Testis (tissue), 2 donors: ENCODE results near the gene CCNG2.

ENCODE experiments used
- CTCF ChIP-seq, 3 experiments: fragments of 450-650 bp in 2 of 3; fragments of 200-600 bp in 1 of 3; sonication (generic) in 1 of 3; IDR thresholded peaks; one replicate each; pipeline ENCODE4 v1.5.1; 2016 to 2019; ENCODE audit warnings: antibody characterized with exemption in 3 of 3, mild to moderate bottlenecking in 2 of 3, moderate library complexity in 1 of 3
- POLR2A ChIP-seq: fragments of 450-650 bp; IDR thresholded peaks from one replicate; pipeline ENCODE4 v1.6.1; 2017; ENCODE audit warnings: antibody characterized with exemption, mild to moderate bottlenecking, moderate library complexity

GRCh38 chr4:77194989-77195388 is 38.0 kb downstream of the CCNG2 start:
- TF ChIP-seq CTCF (IDR thresholded peaks at IDR 0.05) (no peak), POLR2A (no peak)
